Fibroblast of lung (primary cell): ENCODE results near the gene TVP23C.

Source experiments
- EZH2 ChIP-seq: IDR thresholded peaks from 2 replicates; pipeline ENCODE4 v1.5.1; 2012; ENCODE audit warnings: low read length, control low read depth, mild to moderate bottlenecking; ENCODE audit errors: missing control alignments
- TF ChIP-seq, protein P1 (sequence below), 2 donors: IDR thresholded peaks in 1 of 2; conservative IDR thresholded peaks in 1 of 2; 1 replicate in 1 of 2; 2 replicates in 1 of 2; pipeline ENCODE4 v1.5.1; 2011 to 2012; ENCODE audit warnings: low read length in 2 of 2, control low read depth in 1 of 2, inconsistent platforms in 1 of 2, low read depth in 1 of 2, mild to moderate bottlenecking in 1 of 2

DNA sequence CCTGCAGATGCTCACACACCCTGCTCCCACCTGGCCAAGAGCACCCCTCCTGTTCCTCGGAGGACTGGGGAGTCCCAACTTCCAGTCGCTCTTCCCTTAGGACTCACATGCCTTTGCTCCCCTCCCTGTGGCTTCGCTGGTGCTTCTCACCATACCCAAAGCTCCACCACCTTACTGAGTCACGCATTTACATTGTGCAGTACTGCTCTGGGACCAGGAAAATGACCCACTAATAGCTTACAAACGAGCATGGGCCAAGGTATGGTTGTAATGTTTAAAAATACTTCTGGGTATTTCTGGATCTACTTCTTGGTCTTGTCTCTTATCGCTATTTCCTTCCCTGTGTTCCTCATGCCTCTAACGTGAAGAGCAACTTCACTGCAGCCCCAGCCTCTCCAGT lies 54.8 kb downstream of the TVP23C start:
- TF ChIP-seq, protein P1, sequence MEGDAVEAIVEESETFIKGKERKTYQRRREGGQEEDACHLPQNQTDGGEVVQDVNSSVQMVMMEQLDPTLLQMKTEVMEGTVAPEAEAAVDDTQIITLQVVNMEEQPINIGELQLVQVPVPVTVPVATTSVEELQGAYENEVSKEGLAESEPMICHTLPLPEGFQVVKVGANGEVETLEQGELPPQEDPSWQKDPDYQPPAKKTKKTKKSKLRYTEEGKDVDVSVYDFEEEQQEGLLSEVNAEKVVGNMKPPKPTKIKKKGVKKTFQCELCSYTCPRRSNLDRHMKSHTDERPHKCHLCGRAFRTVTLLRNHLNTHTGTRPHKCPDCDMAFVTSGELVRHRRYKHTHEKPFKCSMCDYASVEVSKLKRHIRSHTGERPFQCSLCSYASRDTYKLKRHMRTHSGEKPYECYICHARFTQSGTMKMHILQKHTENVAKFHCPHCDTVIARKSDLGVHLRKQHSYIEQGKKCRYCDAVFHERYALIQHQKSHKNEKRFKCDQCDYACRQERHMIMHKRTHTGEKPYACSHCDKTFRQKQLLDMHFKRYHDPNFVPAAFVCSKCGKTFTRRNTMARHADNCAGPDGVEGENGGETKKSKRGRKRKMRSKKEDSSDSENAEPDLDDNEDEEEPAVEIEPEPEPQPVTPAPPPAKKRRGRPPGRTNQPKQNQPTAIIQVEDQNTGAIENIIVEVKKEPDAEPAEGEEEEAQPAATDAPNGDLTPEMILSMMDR (conservative IDR thresholded peaks at IDR 0.05 in 1 of 2, IDR thresholded peaks at IDR 0.05 in 1 of 2; ENCODE audit: low read depth in 1 of 2, low read length in 2 of 2), result no peak
- TF ChIP-seq EZH2, result no peak
